HFF-Myc (cell line): ENCODE results near the gene RIC8A.

ENCODE experiments used
- DNase-seq: peaks from one replicate; pipeline ENCODE4 v3.0.0-alpha.2; 2011; ENCODE audit warnings: low read depth; ENCODE audit errors: extremely low read depth
- H3K4me3 ChIP-seq: replicated peaks from 2 replicates; pipeline ENCODE4 v1.5.1; 2011; ENCODE audit warnings: low read depth, mild to moderate bottlenecking, control low read depth, low read length
- TF ChIP-seq, protein P1 (sequence below): IDR thresholded peaks from 2 replicates; pipeline ENCODE4 v1.5.1; 2012; ENCODE audit warnings: mild to moderate bottlenecking, low read depth, low read length, control low read depth; ENCODE audit errors: missing control alignments

Gene RIC8A

DNA sequence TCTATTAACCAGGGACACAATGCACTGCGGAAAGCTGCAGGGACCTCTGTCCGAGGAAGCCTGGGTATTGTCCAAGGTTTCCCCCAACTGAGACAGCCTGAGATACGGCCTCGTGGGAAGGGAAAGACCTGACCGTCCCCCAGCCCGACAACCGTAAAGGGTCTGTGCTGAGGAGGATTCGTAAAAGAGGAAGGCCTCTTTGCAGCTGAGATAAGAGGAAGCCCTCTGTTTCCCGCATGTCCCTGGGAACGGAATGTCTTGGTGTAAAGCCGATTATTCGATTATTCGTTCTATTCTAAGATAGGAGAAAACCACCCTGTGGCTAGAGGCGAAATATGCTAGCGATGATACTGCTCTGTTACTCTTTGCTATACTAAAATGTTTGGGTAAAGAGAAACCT lies 5.5 kb upstream of the RIC8A start:
- TF ChIP-seq, protein P1, sequence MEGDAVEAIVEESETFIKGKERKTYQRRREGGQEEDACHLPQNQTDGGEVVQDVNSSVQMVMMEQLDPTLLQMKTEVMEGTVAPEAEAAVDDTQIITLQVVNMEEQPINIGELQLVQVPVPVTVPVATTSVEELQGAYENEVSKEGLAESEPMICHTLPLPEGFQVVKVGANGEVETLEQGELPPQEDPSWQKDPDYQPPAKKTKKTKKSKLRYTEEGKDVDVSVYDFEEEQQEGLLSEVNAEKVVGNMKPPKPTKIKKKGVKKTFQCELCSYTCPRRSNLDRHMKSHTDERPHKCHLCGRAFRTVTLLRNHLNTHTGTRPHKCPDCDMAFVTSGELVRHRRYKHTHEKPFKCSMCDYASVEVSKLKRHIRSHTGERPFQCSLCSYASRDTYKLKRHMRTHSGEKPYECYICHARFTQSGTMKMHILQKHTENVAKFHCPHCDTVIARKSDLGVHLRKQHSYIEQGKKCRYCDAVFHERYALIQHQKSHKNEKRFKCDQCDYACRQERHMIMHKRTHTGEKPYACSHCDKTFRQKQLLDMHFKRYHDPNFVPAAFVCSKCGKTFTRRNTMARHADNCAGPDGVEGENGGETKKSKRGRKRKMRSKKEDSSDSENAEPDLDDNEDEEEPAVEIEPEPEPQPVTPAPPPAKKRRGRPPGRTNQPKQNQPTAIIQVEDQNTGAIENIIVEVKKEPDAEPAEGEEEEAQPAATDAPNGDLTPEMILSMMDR, result no peak
- no peak overlapping the region for H3K4me3 ChIP-seq
- DNase-seq, result no peak

DNA sequence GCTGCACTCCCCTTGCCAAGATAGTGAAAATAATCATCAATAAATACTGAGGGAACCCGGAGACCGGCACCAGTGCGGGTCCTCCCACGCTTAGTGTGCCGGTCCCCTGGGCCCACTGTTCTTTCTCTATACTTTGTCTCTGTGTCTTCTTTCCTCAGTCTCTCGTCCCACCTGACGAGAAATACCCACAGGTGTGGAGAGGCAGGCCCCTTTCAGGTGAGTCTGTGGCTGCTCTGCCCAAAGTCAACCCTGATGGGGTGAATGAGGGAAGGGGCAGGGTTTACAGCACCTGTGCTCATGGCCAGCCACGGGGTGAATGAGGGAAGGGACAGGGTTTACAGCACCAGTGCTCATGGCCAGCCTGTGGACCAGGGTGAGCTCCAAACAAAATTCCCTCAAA lies 5.0 kb upstream of the RIC8A start:
- DNase-seq, result no peak
- TF ChIP-seq, protein P1, result no peak
- no peak overlapping the region for H3K4me3 ChIP-seq

DNA sequence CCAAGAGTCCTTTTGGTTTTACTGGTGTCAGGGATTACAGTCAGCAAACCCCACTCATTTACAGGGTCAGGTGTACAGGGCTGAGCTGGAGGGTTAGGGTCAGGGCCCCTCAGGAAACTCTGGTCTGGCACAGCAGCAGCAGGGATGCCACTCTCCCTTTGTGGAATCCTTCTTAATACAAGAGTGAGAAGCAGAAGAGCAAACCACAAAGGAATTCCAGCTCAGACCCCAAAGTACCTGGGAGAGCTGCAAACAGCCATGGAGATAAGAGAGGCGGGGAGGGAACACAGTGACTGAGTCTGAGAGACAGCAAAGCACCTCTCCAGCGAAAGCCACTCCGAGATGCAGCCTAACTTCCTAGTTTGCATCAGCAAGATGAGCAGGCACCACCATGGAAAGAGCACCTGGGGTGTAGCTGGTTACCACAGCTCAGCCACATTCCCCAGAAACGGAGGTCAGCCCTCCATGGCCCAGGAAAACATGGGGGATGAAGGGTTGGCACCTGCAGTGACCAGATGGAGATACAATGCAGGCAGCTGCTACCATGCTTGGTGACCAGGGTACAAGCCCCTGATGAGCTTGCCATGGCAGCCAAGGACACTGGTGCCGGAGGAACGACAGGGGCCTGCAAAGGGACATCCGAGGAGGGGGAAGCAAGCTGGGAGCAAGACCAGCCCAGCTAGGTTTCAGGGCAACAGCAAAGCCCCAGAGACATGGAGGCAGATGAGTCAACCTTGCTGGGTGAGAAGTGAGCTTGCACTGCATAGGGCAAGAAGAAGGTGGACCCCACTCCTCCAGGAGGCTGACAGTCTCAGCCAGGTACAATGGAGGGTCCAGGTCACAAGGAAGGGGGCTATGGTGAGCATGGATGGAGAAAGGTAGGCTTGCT lies 4.2 kb upstream of the RIC8A start:
- TF ChIP-seq, protein P1, result no peak
- no peak for DNase-seq
- H3K4me3 ChIP-seq, result no peak overlapping the region

- no peak overlapping the region for H3K4me3 ChIP-seq
- TF ChIP-seq, protein P1, result no peak
- no peak for DNase-seq
Observed at GRCh38 chr11:203945-204586, 3.4 kb upstream of the RIC8A start.

DNA sequence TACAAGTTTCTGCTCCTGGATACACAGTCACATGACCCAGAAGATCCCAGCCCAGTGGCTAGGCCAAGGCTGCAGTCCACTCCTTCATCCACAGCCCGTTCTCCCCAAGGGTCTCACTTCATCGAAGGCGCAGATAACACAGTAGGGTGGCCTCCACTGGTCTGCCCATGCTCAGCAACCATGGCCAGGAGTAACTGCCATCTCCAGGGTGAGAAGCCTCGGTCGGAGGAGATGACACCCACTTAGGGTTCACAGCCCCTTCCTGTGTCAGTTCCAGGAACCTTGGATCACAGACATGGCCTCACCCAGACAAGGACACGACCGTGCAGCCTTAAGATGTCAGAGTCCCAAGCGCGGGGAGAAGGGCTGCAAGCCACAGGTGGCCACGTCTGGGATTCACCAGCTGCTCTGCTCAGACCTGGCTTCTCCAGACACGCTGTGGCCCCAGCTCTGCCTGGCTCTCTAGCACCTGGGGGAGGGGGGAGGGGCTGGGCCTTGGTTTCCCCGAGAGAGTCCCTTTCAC lies 2.9 kb upstream of the RIC8A start:
- TF ChIP-seq, protein P1, result no peak
- no peak overlapping the region for H3K4me3 ChIP-seq
- no peak for DNase-seq

GRCh38 chr11:205221-206001 lies 2.1 kb upstream of the RIC8A start:
- peak overlapping the region; percentile 70 for H3K4me3 ChIP-seq
- TF ChIP-seq, protein P1, result no peak
- no peak for DNase-seq
